Thyroid gland (tissue), 4 donors: ENCODE results near the gene DAPP1.

ENCODE experiments used
- POLR2A ChIP-seq, 2 donors: fragments of 450-650 bp; IDR thresholded peaks; one replicate each; pipeline ENCODE4 v1.6.1; 2017; ENCODE audit warnings: antibody characterized with exemption in 2 of 2, mild to moderate bottlenecking in 2 of 2, moderate library complexity in 1 of 2
- TF ChIP-seq, protein P1 (sequence below), 6 experiments: fragments of 200-600 bp in 3 of 6; fragments of 450-650 bp in 3 of 6; sonication (generic) in 3 of 6; IDR thresholded peaks; one replicate each; pipeline ENCODE4 v1.5.1; 2016 to 2019; ENCODE audit warnings: antibody characterized with exemption in 6 of 6, mild to moderate bottlenecking in 2 of 6, inconsistent platforms in 1 of 6, moderate library complexity in 1 of 6

DNA sequence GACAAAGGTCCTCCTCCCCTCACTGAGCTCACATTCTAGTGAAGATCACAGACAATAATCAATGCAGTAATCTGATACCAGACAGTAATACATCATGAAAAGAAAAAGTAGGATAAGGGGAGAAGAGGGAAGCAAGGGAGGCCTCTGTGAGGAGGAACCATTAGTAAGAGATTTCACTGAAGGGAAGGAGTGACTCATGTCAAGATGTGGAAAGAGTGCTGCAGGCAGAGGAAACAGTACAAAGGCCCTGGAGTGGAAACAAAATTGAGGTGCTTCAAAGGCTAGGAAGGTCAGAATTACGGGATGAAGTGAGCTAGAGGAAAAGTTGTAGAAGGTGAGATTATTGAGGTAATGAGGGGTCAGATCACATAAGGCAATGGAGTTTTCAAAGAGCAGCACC lies 39.5 kb downstream of the DAPP1 start:
- TF ChIP-seq, protein P1, sequence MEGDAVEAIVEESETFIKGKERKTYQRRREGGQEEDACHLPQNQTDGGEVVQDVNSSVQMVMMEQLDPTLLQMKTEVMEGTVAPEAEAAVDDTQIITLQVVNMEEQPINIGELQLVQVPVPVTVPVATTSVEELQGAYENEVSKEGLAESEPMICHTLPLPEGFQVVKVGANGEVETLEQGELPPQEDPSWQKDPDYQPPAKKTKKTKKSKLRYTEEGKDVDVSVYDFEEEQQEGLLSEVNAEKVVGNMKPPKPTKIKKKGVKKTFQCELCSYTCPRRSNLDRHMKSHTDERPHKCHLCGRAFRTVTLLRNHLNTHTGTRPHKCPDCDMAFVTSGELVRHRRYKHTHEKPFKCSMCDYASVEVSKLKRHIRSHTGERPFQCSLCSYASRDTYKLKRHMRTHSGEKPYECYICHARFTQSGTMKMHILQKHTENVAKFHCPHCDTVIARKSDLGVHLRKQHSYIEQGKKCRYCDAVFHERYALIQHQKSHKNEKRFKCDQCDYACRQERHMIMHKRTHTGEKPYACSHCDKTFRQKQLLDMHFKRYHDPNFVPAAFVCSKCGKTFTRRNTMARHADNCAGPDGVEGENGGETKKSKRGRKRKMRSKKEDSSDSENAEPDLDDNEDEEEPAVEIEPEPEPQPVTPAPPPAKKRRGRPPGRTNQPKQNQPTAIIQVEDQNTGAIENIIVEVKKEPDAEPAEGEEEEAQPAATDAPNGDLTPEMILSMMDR (IDR thresholded peaks at IDR 0.05), result no peak
- no peak for TF ChIP-seq POLR2A (IDR thresholded peaks at IDR 0.05)
